ENCODE data around the gene C2orf92.

The C2orf92 gene

GRCh38 chr2:97730245-97730644 lies 60.7 kb downstream of the C2orf92 start:
- in situ Hi-C loops (cut with MboI; ENCODE audit: low sequenced_read_pairs, unreplicated experiment), result no loop called here
- DNase-seq (ENCODE audit: low spot score), result no peak
- no peak for TF ChIP-seq CTCF (IDR thresholded peaks at IDR 0.05; ENCODE audit: borderline replicate concordance, control extremely low read depth, extremely low read depth, insufficient read depth, missing control alignments)

DNA sequence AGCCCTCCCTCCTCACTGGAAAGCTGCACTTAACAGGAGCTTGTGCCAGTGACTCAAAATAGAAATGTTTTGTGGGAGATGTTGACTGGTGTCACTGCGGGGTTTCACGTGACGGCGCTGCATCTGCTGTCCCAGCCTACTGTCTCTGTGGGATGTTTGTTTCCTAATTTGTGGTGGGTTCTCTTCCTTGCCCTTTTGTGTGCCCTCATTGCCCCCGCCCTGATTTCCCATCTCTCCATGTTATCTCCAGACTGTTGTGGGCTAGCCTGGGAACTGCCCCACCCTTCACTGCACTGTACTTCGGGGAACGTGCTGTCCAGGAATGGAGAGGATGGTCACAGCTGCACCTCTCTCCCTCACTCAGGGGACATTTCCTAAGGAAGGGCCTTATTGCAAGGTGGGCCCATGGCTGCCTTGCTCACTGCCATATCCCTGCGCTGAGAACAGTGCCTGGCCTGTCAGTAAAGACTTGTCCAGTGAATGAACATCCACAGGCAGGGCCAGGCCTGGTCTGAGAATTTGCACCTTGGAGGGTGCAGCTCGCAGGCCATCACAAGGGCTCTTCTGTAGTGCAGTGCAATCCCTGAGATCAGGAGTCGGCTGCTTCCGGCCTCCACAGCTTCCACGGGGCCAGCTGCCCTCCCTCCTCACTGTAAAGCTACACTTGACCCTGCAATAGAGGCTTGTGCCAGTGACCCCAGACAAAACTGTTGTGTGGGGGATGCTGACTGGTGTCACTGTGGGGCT lies 61.9 kb downstream of the C2orf92 start:
- in situ Hi-C loops (cut with MboI; ENCODE audit: low sequenced_read_pairs, unreplicated experiment), result no loop called here
- DNase-seq (ENCODE audit: low spot score), result no peak
- no peak for TF ChIP-seq CTCF (IDR thresholded peaks at IDR 0.05; ENCODE audit: borderline replicate concordance, control extremely low read depth, extremely low read depth, insufficient read depth, missing control alignments)

DNA sequence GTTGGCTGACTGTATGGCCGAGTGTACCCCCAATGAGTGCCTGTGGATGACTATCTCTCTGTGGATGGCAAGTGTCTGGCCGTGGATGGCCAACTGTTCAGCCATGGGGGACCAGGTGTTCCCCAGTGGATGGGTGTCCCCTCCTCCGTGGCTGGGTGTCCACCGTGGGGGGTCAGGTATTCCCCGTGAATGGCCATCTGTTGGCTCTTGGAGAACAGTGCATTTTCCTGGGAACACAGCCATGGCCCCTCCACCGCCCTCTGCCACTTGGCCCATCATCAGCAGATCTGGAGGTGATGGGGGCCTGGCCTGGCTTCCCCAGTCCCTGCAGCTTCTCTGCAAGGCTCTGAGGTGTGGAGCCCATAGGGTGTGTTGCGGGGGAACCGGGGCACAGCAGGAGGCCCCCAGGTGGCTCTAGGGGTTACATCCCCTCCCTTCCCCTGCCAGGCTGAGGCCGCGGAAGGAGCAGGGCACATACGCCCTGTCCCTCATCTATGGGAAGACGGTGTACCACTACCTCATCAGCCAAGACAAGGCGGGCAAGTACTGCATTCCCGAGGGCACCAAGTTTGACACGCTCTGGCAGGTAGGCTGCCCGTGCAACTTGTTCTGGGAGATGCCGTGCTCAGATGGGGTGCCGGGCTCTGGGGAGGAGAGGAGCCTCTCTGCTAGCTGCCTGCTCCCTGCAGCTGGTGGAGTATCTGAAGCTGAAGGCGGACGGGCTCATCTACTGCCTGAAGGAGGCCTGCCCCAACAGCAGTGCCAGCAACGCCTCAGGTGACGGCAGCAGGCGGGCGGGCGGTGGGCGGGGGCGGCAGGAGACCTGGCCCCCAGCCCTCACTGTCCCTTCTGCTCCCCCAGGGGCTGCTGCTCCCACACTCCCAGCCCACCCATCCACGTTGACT lies 63.2 kb downstream of the C2orf92 start:
- in situ Hi-C loops (cut with MboI; ENCODE audit: low sequenced_read_pairs, unreplicated experiment), result no loop called here
- DNase-seq (ENCODE audit: low spot score), result no peak
- no peak for TF ChIP-seq CTCF (IDR thresholded peaks at IDR 0.05; ENCODE audit: borderline replicate concordance, control extremely low read depth, extremely low read depth, insufficient read depth, missing control alignments)

GRCh38 chr2:97733341-97734035 lies 64.0 kb downstream of the C2orf92 start:
- in situ Hi-C loops (cut with MboI; ENCODE audit: low sequenced_read_pairs, unreplicated experiment), result no loop called here

GRCh38 chr2:97734061-97735051 lies 64.8 kb downstream of the C2orf92 start:
- no peak for DNase-seq (ENCODE audit: low spot score)
- in situ Hi-C loops (cut with MboI; ENCODE audit: low sequenced_read_pairs, unreplicated experiment), result no loop called here
- TF ChIP-seq CTCF (IDR thresholded peaks at IDR 0.05; ENCODE audit: borderline replicate concordance, control extremely low read depth, extremely low read depth, insufficient read depth, missing control alignments), result no peak

More at GRCh38 chr2:97733341-97734035, 64.0 kb downstream of the C2orf92 start:
- no peak for TF ChIP-seq CTCF (IDR thresholded peaks at IDR 0.05; ENCODE audit: borderline replicate concordance, control extremely low read depth, extremely low read depth, insufficient read depth, missing control alignments)
- no peak for DNase-seq (ENCODE audit: low spot score)
